ENCODE data around the gene SLC38A1.
"Not testable (repeated sequence)": the region's sequence is repeated elsewhere in the genome, so short reads cannot be mapped to it uniquely, and the experiment has no call there.

SLC38A1 gene

DNA sequence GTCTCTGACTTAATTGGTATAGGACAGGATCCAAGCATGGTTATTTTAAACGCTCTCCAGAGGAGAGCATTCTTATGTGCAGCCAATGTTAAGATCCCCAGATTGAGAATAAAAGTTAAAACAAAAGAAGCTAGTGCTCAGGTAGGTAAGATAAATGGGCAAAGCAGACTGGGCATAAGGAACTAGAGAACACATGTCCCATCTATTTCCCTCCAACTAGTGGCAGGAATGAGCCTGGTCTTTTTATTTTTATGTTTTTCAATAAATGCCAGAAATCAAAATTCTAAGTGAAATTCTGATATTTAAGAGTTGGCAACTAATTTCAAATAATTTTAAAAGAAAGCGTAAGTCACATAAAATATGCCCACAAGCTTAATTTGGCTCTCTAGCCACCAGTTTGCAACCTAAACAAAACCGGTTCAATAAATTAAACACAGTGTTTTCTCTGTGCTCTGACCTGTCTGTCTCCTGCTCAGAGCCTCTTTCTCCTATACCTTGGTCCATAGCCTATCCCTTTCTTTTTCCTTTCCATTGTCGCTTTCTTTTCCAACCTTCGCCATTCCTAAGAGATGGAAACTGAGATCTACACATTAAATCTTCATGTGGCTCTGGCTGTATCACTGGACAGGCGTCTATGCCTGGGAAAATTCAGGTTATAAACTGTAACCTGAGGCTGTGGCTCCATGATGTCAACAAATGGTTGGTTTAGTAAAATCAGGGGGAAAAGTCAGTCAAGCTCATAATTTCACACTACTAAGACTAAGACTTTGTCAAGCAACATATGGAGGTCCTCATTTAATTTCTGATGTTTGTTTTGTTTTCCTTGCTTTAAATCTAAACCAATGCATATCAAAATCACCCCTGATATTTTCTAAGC, 5.5 kb downstream of the SLC38A1 start:
- no peak for DNase-seq

DNA sequence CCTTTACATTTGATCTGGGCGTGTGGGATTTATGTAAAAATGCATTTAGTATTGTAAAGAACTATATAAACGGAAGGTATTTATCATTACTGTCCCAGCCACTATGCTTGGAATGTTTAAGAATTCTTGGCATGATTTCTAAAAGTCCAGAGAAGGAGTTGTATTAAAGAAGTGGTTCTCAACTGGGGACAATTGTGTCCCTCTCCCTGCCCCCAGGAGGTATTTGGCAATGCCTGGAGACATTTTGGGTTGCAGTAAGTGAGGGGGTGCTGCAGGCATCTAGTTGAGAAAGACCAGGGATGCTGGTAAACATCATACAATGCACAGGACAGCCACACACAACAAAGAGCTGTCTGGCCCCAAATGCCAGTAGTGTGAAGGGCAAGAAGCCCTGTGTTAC, 7.2 kb downstream of the SLC38A1 start:
- no peak for DNase-seq

- no peak for DNase-seq
These were observed 7.8 kb downstream of the SLC38A1 start for GRCh38 chr12:46260913-46261476.

DNA sequence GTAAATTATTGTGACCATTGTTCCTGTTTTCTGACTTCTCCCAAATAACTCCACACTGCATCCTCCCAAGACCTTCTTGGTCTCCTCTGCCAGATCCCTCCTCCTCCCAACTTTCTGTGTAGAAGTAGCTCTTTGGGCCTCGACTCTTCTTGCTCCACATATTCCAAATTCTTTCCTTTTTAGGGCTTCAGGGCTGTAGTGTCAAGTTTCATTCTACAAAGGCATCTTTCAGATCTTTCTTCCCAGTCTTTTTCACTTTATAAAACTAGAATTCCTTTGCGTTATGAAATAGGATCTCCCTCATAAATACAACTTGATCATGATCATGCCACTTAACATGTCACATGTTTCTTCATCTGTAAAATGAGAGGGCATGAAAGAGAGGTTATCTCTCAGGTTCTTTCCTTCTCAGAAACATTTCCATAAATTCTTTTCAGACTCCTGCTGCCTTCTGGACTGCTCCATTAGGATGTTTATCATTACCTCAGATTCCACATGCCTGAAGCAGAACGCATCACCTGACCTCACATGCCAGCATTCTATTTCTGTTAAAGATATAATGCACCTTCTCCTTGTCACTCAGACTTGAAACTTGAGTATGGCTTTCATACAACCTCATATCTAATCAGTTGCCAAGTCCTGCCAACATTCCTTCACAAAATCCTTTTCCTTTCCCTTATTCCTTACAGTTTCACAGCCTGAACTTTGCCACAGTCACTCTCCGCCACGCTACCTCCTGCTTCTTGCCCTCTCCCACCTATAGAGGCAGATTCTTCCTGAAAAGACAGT, 8.5 kb downstream of the SLC38A1 start:
- no peak for DNase-seq

DNA sequence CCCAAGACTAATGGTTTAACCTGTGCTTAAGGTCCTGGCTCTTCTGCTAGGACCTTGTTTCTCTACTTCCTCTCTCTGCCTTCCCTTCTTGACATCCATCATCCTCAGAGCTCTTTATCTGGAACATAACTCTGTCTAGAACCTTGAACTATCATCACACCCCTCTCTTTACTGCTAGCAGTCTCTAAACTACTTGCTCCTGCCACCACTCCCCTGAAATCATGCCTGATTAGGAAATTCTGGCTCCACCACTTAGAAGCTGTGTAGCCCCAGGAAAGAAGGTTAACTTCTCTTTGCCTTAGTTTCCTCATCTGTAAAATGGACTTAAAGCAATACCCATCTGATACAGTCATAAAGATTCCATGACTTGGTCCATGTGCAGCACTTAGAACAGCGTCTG, 9.1 kb downstream of the SLC38A1 start:
- DNase-seq: no peak

DNA sequence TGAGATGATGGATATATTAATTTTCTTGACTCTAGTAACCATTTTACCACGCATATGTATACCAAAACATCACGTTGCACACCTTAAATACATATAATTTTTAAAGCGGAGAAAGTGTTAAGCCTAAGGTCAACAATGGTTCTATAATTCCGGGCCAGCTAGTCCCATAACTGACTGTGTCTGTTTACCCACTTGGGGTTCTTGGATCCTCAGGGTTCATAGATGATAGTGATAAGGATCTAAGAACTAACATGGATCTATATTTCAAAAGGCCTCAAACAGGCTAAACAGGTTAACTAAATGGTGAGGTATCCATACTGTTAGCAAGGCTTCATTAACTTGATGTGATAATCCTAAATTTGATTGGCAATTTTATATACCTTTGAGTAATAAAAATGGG, 9.8 kb downstream of the SLC38A1 start:
- DNase-seq: no peak

- no peak for DNase-seq
These were observed 10.7 kb downstream of the SLC38A1 start for GRCh38 chr12:46258129-46258528.

GRCh38 chr12:46256942-46257341, 11.9 kb downstream of the SLC38A1 start:
- DNase-seq: no peak

GRCh38 chr12:46253544-46254162, 15.2 kb downstream of the SLC38A1 start:
- DNase-seq: no peak

DNA sequence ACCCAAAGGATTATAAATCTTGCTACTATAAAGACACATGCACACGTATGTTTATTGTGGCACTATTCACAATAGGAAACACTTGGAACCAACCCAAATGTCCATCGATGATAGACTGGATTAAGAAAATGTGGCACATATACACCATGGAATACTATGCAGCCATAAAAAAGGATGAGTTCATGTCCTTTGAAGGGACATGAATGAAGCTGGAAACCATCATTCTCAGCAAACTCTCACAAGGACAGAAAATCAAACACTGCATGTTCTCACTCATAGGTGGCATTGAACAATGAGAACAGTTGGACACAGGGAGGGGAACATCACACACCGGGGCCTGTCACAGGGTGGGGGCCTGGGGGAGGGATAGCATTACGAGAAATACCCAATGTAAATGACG, 16.8 kb downstream of the SLC38A1 start:
- DNase-seq: not testable (repeated sequence)

DNA sequence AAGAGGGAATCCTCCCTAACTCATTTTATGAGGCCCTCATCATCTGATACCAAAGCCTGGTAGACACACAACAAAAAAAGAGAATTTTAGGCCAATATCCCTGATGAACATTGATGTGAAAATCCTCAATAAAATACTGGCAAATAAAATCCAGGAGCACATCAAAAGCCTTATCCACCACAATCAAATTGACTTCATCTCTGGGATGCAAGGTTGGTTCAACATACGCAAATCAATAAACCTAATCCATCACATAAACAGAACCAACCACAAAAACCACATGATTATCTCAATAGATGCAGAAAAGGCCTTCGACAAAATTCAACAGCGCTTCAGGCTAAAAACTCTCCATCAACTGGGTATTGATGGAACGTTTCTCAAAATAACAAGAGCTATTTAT, 18.9 kb downstream of the SLC38A1 start:
- DNase-seq: not testable (repeated sequence)

DNA sequence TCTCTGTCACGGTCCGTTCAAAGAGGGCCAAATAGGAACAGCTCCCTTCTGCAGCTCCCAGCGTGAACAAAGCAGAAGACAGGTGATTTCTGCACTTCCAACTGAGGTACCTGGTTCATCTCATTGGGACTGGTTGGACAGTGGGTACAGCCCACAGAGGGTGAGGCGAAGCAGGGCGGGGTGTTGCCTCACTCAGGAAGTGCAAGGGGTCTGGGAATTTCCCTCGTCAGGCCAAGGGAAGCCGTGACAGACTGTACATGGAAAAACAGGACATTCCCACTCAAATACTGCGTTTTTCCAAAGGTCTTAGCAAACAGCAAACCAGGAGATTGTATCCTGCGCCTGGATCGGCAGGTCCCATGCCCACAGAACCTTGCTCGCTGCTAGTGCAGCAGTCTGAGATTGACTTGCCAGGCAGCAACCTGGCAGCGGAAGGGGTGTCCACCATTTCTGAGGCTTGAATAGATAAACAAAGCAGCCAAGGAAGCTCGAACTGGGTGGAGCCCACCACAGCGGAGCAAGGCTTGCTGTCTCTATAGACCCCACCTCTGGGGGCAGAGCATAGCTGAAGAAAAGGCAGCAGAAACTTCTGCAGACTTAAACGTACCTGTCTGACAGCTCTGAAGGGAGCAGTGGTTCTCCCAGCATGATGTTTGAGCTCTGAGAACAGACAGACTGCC, 22.7 kb downstream of the SLC38A1 start:
- DNase-seq: no peak

- DNase-seq: no peak
These were observed 23.8 kb downstream of the SLC38A1 start for GRCh38 chr12:46244997-46245396.

DNA sequence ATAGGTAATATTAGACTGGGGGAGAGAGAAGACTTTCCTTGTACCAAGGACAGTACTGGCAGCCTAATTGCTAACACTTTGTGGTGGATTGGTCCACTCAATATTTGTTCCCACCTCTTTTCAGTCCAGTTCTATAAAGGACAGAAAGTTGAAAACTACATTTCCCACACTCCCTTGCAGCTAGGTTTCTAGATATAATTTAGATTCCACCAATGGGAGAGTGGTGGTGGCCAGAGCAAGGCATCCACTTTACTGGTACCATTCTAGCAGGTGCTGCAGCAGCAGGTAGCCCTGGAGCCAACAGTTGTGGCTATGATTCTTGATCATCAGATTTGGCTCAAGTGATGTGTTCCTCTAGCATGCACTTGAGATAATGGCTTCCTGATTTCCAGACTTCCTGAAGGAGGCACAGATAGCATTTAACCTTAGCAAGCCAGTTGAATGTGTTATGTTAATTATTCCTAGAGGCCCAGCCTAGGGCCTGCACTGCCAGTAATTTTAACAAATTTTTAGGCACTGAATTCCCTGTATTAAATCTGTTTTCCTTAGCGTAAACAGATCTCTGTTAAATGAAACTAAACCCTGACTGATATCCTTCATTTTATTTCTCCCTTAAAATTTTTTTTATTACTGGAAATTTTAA, 24.4 kb downstream of the SLC38A1 start:
- DNase-seq: no peak

GRCh38 chr12:46242569-46242968, 26.3 kb downstream of the SLC38A1 start:
- DNase-seq: no peak

DNA sequence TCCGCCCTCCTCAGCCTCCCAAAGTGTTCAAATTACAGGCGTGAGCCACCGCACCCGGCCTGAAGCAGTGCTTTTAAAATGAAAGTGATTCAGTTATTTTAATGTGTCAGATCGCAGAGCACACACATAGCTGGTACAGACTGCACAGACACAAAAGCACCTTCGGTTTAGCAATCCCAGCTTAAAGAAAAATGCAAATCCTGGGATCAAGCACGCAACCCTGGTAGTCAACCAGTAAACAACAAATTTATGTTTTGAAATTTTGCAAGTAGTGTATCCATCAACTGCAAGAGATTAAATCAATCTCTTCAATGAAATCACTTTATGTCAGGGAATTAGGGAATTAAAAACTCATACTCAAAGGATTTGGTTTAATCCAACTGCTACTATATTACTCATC, 28.4 kb downstream of the SLC38A1 start:
- DNase-seq: no peak

- no peak for DNase-seq
These were observed 30.0 kb downstream of the SLC38A1 start for GRCh38 chr12:46238821-46239220.

DNA sequence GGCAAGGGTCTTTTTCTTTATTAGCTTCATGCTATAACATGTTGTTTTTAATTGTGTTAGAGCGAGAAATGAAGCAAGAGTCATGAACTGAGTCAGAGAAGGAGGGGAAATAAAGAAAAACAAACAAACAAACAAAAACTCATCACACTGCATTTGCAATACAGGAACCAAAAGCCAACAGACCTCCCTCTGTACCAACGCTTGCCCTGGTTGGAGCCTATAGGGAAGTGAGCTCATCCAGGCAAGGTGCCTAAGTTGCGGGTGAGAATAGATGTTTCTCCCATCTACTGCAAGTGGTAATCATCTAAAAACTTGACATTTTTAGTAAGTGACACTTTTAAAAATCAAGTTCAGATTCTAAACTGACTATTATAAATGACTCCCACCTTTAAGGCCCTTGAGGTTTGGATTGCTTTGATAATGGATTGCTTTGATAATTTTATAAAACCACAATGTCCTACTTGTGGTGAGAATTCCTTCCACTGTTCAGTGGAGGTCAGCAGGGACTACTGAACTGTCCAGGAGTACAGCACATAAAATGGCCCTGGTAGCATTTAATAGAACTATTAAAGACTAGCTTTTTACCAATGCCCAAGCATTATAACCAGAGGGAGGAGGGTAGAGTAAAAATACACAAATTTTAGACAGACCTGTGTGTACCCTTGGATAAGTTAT, 31.3 kb downstream of the SLC38A1 start:
- no peak for DNase-seq

DNA sequence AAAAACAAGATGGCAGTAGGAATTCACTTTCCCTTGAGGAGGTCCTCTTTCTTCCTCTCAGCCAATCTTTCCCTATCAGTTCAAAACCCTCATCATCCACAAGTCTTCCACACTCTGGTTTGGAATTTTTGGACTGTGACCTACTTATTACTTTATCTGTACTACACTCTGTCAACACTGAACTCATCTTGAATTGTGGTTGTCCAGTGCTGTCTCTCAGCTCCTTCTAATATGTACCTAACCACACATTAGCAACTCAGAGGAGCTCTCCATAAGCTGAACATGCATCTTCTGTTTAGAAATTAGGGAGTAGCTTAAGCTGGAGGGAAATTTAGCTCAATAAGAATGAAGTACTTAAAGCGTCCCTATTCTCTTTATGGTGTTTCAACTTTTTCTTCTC, 34.8 kb downstream of the SLC38A1 start:
- no peak for DNase-seq

DNA sequence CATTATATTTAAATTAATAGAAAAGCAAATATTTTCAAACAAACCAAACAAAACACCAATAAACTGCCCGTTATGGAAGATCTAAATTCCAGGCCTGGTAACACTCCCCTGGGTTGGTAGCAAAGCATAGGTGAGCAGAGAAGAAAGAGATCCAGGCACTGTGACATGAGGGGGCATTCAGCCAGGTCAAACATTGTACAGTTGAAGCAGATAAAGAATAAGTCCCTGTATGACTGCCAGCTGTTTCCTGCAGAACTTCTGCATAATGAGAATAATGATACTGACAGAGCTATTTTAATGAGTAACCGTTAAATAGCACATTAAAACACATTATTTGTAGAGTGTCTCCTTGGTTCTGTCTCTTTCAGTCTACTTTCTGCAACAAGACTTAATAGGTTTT, 35.4 kb downstream of the SLC38A1 start:
- DNase-seq: no peak

DNA sequence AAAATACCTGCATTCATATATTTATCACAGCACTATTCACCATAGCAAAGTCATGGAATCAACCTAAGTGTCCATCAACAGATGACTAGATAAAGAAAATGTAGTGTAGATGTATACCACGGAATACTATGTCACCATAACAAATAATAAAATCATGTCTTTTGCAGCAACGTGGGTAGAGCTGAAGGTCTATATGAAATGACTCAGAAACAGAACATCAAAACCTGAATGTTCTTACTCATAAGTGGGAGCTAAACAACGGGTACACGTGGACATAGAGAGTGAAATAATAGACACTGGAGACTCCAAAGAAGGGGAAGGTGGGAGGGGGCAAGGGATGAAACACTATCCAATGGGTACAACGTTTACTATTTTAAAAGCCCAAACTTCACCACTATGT, 37.9 kb downstream of the SLC38A1 start:
- no peak for DNase-seq

DNA sequence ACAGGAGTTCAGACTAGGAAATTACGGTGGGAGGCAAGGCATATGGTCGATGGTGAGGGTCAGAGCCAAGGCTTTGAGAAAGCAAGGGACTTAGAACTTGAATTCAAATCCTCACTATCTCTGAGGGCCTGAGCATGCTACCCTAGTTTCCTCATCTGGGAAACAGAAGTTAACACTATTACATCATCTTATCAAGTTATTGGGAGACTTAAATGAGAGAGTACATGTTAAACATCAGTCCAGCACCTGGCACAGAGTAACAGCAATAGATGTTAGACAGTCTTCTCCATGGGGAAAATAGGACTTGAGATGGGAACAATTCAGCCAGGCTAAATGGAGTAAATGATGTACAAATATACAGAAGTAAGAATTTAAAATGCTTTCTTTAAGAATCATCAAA, 38.5 kb downstream of the SLC38A1 start:
- no peak for DNase-seq

All from stimulated activated CD4-positive, alpha-beta T cell treated with anti-CD3 and anti-CD28 coated beads, Interleukin-1b, Interleukin-23, amount 100 ng/mL, for 48 hours (primary cell).